ENCODE results near the gene HERC2. TPM values are rescaled to one million over a fixed set of nuclear protein-coding genes. Genes with fewer than 3 reads are reported as not detected.
A peak's percentile ranks its signal among the peaks of the same experiment; 100 is the strongest.

HERC2 gene
- total and polyA plus RNA-seq, 9 donors = 33.3 to 83.3 (median 48.9) TPM

DNA sequence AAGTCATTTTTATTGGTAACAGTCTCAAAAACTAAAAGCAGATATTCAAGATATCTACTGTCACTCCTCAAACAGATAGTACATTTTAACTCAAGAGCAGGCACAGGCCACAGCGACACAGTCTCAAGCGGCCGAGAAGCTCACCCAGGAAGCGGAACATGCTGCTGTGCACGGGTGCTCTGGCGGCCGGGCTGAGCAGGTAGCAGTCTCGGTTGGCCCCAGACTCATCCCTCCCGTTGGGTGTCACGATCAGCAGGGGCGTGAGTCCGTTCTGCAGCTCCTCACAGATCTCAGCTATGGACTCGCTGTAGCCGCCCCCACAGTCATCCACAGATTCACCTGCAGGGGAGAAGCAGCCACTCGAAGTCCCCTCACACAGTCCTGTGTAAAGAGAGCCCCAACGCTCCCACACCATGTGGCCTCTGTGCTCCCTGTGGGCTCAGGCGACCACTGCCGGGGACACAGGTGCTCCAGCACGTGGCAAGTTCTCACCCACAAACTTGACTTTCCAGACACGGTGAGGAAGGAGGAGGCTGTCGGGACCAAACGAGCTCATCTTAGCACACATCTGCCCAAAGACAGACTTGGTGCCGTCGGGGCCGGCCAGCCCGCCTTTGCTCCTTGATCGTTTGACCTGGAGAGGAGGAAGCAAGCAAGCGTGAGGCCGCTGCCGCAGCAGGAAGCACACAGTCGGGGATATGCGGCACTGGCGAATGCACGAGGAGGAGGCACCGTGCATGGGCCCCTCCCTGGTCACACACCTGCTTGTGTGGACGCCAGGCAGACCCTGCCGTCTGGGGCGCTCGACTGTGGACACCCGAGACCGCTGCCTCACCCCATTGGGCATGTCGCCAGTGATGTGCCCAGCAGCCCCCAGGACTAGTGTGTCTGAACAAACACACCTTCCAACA lies 205.2 kb downstream of the HERC2 start:
- no peaks in the 10 kb centered on the region for H3K36me3 ChIP-seq
- H3K9me3 ChIP-seq = no peaks in the 10 kb centered on the region
- 90 to 92% (median 91%) methylated on average over 42 of the region's 42 CpGs for WGBS, 3 donors
- DNase-seq = no peak
- intact Hi-C loops (cut with DNase I) = no loop called here
- no peaks in the 10 kb centered on the region for H3K4me1 ChIP-seq (ENCODE audit: insufficient read depth)
- TF ChIP-seq, protein P1, sequence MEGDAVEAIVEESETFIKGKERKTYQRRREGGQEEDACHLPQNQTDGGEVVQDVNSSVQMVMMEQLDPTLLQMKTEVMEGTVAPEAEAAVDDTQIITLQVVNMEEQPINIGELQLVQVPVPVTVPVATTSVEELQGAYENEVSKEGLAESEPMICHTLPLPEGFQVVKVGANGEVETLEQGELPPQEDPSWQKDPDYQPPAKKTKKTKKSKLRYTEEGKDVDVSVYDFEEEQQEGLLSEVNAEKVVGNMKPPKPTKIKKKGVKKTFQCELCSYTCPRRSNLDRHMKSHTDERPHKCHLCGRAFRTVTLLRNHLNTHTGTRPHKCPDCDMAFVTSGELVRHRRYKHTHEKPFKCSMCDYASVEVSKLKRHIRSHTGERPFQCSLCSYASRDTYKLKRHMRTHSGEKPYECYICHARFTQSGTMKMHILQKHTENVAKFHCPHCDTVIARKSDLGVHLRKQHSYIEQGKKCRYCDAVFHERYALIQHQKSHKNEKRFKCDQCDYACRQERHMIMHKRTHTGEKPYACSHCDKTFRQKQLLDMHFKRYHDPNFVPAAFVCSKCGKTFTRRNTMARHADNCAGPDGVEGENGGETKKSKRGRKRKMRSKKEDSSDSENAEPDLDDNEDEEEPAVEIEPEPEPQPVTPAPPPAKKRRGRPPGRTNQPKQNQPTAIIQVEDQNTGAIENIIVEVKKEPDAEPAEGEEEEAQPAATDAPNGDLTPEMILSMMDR (IDR thresholded peaks at IDR 0.05) = no peak
- no peak for TF ChIP-seq EP300 (IDR thresholded peaks at IDR 0.05)
- no peak overlapping the region for H3K27ac ChIP-seq
- H3K4me3 ChIP-seq = no peak overlapping the region
- H3K27me3 ChIP-seq = no peaks in the 10 kb centered on the region

DNA sequence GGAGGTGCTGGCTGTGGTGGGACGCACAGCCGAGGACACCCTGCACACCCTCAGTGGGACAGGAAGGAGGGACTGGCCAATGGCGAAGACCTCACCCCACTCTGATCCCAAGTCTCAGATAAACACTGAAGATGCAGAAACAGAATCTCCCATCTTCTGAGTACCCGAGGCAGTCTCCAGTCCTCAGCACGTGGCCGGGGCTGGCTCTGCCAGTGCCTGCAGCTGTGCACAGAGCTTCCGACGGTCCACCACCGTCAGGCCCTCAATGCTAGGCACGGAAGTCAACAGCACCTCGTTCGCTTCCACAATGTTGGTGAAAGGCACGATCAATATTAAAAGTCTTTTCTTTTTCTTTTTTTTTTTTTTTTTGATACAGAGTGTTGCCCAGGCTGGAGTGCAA lies 206.1 kb downstream of the HERC2 start:
- H3K4me1 ChIP-seq (ENCODE audit: insufficient read depth) = no peaks in the 10 kb centered on the region
- no peaks in the 10 kb centered on the region for H3K27me3 ChIP-seq
- WGBS, 3 donors = 83 to 87% (median 83%) methylated on average over 13 of the region's 13 CpGs
- TF ChIP-seq POLR2A (IDR thresholded peaks at IDR 0.05) = no peak
- TF ChIP-seq, protein P1 (IDR thresholded peaks at IDR 0.05) = no peak
- TF ChIP-seq EP300 (IDR thresholded peaks at IDR 0.05) = no peak
- no peaks in the 10 kb centered on the region for H3K9me3 ChIP-seq
- no peak for DNase-seq
- no peak overlapping the region for H3K4me3 ChIP-seq
- no peaks in the 10 kb centered on the region for H3K36me3 ChIP-seq
- no peak overlapping the region for H3K27ac ChIP-seq
- intact Hi-C loops (cut with DNase I) = no loop called here

DNA sequence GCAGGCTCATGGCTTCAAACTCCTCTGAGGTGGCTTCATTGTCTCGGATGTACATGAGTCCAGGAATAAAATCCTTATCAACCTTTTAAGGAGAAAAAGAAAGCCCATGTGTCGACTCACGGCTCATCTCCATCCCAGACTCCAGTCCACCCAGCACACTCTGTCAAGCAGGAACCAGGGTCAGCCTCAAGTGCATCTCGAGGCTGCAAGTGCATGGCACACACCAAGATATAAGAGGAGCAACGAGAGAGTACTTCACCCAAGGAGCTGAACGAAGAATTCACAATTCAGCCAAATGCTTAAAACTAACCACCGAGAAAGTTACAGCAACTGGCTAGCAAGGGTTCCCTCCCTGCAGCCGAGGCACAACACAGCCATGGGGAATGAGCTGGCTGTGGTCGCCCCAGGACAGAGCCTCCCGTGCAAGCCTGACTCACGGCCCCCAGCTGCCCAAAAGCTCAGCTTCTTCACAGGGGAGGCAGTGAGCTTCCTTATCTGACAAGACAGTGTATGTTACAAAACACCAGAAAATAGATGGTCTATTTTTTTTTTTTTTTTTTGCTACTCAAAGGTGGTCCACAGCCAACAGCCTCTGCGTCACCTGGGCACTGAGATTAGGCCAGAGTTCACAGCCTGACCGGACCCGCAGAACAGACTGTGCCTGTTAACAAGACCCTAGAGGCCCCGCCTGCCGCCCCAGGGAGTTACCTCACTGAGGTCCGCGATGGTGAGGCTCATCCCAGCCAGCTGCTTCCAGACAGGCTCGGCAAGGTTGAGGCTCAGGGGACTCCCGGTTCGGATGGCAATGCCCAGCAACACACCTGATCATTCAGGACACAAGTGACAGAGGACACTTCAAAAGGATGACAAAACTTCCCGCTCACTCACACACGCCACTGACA lies 207.0 kb downstream of the HERC2 start:
- DNase-seq = peak in 2 of 5 donors; percentile 12 to 55
- no peaks in the 10 kb centered on the region for H3K9me3 ChIP-seq
- H3K4me3 ChIP-seq = no peak overlapping the region
- no peaks in the 10 kb centered on the region for H3K27me3 ChIP-seq
- no peak overlapping the region for H3K27ac ChIP-seq
- WGBS, 3 donors = 72 to 76% (median 76%) methylated on average over 23 of the region's 23 CpGs
- no peaks in the 10 kb centered on the region for H3K36me3 ChIP-seq
- intact Hi-C loops (cut with DNase I) = no loop called here
- H3K4me1 ChIP-seq (ENCODE audit: insufficient read depth) = no peaks in the 10 kb centered on the region
- no peak for TF ChIP-seq EP300 (IDR thresholded peaks at IDR 0.05)
- no peak for TF ChIP-seq POLR2A (IDR thresholded peaks at IDR 0.05)
- TF ChIP-seq, protein P1 (IDR thresholded peaks at IDR 0.05) = no peak

DNA sequence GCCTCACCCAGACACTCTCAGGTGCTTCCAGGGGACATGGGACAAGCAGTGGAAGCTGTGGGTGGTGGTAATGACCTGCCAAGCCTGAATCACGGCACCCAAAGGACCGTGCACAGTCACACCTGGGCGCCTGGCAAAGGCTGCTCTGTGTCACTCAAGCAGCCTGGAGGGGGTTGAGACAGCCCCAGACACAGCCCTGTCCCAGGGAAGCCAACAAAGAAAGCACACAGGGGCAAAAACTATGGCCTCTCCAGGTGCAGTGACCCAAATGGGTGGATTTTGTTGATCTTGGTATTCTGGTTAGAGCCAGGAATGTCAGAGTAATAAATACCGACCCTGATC lies 207.9 kb downstream of the HERC2 start:
- no peaks in the 10 kb centered on the region for H3K27me3 ChIP-seq
- 94 to 96% (median 96%) methylated on average over 4 of the region's 4 CpGs for WGBS, 3 donors
- intact Hi-C loops (cut with DNase I) = no loop called here
- H3K9me3 ChIP-seq = no peaks in the 10 kb centered on the region
- H3K4me3 ChIP-seq = no peak overlapping the region
- TF ChIP-seq, protein P1 (IDR thresholded peaks at IDR 0.05) = no peak
- TF ChIP-seq EP300 (IDR thresholded peaks at IDR 0.05) (no peak), POLR2A (IDR thresholded peaks at IDR 0.05) (no peak)
- no peak overlapping the region for H3K27ac ChIP-seq
- H3K4me1 ChIP-seq (ENCODE audit: insufficient read depth) = no peaks in the 10 kb centered on the region
- DNase-seq = peak in 1 of 5 donors; percentile 15
- no peaks in the 10 kb centered on the region for H3K36me3 ChIP-seq

Data from ovary (tissue), 9 donors.